Endothelial cell of hepatic sinusoid (primary cell): ENCODE results near the gene ZNF467.

Experiments used
- in situ Hi-C: cut with HindIII; loops from 2 replicates; pipeline ENCODE4 v1.10.0; 2017; ENCODE audit warnings: low sequenced_read_pairs

The ZNF467 gene

DNA sequence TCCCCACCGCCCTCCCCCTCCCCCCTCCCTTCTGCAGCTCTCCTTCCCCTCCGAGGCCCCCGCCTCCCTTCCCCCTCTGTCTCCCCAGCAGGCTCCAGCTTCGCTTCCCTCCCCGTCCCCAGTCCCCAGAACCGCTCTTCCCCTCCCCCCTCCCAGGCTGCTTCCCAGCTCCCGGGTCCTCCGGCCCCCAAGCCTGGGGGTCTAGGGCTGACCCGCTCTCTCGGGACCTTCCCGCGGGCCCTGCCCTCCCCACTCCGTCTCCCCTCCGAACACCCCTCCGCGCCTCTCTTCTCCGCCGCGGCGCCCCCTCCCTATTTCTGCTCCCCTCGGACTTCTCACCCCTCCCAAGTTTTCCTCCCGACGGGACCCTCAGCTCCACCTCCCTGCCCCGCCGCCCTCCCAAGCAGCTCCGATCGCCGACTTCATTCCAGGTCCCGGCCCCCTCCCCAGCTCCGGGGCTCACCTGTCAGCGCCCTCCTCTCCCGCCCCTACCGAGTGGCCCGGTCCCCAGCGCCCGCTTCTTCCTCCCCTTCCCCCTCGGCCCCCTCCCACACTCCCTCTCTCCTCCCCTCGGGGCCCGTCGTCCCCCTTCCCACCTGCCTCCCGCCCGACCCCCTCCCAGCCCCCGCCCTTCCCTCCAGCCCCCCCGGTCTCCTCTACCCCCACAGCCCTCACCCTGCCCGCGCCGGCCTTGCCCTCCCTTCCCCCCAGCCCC lies 990 bp downstream of the ZNF467 start:
- in situ Hi-C loops = no loop called here

DNA sequence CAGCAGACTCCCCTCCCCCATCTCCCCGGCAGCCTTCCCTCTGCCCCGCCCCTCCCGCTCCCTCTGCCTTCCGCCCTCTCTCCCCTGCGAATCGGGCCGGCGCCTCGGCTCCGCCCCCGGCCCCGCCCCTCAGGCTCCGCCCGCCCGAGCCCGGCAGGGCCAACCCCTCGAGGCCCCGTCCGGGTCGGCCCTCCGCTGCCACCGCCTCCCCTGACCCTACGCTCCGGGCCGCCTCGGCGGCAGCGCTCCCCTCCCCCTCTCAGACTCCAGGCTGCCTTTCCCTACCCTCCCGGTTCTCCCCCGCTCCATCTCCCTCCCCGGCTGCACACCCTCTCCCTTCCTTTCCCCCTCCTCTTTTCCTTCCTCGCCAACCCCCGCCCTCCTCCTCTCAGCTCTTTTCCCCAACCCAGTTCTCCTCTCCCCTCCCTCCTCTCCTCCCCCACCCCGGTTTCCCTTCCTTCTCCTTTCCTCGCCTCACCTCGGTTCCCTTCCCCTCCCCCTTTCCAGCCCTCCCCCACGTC lies 1.6 kb downstream of the ZNF467 start:
- in situ Hi-C loops = no loop called here

DNA sequence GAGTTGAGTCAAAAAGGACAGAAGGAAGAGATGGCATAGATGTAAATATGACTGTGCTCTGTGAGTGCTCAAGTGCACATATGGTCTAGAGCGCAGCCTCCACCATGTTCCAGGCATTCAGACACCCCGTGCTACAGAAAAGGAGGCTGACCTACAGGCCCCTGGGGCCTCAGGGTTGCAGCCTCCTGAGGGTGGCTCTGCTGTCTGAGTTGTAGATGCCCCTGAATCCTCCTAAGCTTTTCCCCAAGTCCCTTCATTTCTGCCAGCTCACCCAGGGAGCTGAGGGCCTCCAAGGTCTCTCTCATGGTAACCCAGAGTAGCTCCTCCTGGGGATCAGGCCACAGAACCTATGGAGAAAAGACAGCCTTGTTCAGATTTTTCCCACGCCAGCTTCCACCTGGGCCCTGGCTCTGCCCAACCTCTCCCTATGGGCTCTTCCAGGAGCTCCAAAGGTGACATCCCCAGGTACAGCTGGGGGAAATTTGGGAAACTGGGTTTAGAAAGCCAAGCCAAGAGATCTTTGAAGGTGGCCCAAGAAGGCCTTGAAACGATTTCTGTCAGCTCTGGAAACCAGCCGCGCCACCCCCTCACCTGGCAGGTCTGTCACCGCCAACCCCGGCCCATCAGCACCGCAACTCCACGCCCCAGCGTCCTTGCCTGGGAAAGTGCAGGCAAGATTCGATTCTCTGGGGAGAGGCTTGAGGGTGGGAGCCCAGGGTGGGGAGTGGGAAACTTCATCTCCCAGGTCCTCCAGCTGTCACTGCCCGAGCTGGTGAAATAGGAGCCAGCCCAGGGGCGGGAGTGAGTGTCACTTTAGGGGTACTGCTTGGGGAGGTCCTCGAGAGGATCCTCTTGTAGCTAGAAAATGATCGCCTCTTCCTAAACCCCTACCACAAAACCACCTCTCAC lies 2.4 kb downstream of the ZNF467 start:
- in situ Hi-C loops = no loop called here

DNA sequence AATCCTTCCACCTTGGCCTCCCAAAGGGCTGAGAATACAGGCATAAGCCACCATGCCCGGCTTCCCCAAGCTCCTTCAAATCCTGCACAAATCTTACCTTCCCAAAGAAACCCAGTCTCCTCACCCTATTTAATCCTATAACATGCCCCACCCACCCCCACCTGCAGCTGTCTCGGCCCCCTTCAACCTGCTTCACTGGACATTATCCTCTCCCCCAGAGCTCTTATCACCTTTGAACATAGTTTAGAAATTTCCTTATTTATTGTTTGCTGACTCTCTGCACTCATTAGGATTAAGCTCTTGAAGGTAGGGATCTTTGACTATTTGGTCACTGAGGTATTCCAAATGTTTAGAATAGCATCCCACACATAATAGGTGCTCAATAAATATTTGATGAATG lies 3.5 kb downstream of the ZNF467 start:
- in situ Hi-C loops = no loop called here

DNA sequence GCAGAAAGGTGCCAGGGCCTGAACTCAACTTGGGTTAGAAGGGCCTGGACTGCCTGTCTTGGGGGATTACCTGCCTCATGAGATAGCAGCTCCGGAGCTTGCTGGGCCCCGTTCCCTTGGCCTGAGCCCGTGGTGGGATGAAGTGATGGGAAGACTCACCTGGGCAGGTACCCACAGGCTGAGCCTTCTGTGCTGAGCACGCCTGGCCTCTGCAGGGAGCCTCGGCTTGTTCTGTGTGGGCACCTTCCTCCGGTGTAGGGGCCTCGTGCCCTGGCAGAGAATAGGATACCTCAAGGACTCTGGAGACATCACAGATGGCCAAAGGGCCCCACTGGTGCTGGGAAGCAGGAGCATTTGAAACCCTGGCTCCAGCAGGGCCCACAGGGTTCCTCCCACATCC lies 4.5 kb downstream of the ZNF467 start:
- in situ Hi-C loops = no loop called here

DNA sequence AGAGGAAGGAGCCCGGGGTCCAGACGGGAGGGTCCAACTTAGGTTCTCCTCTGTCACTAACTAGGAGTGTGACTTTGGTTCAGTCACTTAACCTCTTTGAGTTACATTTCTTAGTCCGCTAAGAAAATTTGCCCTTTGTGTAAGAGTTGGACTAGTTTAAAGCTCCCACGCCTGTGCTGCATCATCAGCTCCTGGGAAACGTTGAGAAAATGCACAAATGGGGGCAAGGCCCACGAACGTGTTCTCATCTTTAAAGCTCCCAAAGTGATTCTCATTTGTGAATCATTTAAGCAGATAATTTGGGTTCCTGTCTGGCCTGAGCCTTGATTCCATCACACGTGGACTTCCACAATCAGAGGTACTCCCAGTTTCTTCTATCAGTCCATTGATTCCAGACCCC lies 6.3 kb downstream of the ZNF467 start:
- in situ Hi-C loops = no loop called here

DNA sequence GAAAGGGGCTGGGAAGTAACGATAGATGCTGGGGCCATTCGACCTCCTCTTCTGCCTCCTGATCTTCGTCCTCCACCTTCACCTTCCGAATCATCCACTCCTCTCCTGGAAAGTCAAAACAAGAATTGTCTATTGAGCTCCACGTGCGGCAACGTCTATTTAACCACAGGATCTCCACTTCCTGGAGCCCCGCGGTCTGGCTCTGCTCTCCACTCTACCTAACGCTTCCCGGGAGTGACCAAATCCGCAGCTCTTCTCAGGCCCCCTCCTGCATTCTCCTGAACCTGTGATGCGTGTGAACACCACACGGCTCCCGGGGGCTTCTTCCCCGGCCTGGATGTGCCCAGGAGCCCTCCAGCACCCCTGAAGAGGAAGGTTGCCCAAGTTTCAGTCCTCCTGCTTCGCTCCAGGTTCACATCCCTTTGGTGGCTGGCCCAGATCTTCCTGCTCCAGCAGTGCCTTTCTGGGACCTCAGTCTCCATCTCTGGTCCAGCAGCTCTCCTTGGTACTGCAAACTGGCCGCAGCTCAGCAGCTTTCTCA lies 7.2 kb downstream of the ZNF467 start:
- in situ Hi-C loops = no loop called here

DNA sequence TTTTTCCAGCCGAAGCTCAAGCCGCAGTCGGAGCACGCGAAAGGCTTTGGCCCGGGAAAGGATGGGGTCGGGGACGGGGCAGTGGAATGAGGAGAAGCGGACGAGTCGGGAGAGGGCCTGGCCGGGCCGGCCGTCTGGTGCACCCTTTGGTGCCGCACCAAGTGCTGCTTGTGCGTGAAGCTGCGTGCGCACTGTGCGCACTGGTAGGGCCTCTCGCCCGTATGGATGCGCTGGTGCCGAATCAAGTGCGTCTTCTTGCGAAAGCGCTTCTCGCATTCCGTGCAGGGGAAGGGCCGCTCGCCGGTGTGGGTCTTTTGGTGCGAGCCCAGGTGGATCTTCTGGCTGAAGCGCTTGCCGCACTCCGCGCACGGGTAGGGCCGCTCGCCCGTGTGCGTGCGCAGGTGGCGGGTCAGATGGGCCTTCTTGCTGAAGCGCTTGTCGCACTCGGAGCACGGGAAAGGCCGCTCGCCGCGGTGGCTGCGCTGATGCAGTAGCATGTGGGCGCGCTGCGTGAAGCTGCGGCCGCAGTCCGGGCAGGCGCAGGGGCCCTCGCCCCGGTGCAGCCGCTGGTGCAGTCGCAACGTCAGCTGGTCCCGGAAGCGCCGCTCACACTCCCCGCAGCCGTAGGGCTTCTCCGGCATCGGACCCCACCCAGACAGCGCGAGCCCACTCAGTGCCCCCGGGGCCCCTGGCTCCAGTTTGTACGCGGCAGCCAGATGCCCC lies 7.8 kb downstream of the ZNF467 start:
- in situ Hi-C loops = no loop called here

DNA sequence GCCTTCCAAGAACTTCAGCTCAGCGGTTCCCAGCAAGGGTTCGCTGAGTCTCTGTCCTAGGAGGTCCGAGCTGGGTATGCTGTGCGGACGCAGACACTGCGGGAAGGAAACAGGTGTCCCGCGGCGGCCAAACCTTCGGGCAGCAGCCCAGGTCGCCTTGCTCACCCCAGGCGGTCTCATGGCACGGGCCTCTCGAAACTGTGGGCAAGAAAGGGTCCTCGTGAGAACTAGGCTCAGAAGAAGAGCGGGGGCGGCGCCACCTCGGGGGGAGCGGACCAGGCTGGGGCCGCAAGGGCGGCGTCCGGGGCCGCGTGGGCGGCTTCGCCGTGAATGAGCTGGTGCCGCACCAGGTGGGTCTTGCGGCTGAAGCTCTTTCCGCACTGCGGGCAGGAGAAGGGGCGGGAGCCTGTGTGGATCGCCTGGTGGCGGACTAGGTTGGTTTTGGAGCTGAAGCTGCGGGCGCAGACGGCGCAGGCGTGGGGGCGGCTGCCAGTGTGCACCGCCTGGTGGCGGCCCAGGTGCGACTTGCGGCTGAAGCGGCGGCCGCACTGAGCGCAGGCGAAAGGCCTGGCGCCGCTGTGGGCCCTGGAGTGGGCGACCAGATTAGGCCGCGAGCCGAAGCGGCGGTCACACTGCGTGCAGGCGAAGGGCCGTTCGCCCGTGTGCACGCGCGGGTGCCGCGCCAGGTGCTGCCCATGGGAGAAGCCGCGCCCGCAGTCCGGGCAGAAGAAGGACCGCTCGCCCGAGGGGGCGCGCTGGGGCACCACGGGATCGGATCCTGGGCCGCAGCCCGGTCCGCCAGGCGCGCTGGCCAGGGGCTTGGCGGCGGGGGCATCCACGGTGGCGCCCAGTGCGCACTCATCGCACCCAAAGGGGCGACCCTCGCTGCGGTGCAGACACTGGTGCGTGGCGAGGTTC lies 8.6 kb downstream of the ZNF467 start:
- in situ Hi-C loops = no loop called here

DNA sequence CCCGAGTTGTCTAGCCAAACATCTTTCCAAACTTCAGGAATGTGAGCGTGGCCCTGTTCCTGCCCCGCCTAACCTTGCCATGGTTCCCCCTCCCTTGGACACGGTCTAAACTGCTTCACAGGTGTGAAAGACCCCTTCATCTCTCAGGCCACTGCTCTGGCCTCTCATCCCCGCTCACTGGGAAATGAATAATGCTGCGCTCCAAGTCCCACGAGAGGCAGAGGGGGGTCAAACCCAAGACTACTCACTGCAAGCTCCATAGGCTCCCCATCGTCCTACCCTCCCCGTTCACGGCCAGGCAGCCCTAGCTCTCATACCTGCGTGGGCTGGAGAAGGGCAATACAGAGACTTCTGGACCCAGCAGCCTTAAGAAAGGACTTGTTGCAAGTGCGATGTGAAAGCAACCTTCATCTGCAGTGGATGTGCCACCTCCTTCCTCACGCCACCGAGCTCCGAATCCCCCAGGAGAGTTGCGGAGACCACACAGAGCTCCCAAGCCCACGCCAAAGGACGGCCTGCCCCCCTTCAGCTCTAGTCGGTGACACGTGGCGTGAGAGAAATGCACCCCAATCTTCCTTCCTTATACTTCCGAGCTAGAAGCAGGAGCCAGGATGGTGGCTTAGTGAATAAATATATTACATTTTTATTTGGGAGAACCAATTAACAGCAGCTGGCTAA lies 9.7 kb downstream of the ZNF467 start:
- in situ Hi-C loops = no loop called here

DNA sequence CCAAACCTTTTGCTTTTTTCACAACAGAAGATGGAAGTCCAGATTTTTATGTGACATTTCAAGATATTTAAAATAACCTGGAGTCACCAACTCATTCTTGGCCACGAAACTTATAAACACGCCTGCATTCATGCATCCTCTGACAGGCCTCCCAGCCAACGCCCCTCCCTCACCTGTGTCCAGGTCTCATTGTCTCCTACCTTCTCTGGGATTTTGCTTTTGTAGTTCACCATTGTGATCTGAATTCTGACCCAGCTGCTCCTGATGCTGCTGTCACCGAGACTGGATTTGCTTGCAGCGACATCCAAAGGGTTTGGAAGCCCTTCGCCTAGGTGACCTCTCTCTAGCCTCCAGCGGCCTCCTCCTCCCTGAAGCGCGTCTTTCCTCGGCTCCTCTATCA lies 10.8 kb downstream of the ZNF467 start:
- in situ Hi-C loops = no loop called here

DNA sequence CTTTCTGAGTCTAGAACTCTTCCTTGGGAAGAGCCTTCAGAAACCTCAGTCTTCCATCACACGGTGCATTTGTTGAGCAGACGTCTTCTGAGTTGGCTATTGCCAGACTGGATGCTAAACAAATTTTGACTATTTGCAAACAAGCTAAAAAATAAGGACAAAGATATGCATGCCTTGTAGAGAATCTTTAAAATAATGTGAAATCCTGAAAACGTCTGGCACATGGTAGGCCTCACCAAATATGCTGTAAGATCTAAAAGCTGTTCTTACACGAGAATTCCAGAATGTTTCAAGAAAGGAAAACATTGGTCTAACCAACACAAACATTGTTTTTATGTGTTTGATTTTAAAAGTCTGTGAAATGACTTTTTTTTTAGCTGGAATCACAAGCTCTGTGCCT lies 11.3 kb downstream of the ZNF467 start:
- in situ Hi-C loops = no loop called here

DNA sequence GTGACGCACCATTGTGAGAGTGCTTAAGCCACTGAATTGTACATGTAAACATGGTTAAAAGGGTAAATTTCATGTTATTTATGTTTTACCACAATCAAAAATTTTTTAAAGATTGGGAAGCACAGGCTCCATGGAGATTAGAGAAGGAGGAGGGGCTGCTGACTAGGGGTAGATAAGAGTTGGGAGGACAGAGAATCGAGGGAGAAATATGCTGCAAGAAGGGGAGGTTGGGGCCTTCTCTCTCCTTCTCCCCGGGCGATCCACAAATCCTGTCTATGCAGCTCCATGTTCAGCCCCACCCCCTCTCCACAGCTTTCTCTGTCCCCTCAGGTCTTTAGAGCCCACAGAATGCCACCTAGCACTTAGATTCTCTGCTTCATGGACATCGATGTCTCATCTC lies 12.1 kb downstream of the ZNF467 start:
- in situ Hi-C loops = no loop called here

DNA sequence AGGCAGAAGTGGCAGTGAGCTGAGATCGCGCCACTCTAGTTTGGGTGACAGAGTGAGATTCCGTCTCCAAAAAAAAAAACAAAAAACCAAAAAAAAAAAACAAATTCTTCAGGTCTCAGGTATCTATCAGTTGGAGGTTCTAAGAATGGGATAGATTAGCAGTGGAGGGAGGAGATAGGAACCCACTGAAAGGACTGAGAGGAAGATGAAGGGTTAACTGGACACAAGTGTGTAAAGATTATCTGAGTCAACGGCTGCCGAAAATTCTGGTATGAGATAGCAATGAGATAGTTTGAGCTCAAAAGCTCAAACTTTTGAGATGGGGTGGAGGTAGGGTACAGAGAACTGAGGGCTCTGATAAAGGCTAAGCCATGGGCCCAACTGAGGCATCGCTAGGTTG lies 12.8 kb downstream of the ZNF467 start:
- in situ Hi-C loops = no loop called here

DNA sequence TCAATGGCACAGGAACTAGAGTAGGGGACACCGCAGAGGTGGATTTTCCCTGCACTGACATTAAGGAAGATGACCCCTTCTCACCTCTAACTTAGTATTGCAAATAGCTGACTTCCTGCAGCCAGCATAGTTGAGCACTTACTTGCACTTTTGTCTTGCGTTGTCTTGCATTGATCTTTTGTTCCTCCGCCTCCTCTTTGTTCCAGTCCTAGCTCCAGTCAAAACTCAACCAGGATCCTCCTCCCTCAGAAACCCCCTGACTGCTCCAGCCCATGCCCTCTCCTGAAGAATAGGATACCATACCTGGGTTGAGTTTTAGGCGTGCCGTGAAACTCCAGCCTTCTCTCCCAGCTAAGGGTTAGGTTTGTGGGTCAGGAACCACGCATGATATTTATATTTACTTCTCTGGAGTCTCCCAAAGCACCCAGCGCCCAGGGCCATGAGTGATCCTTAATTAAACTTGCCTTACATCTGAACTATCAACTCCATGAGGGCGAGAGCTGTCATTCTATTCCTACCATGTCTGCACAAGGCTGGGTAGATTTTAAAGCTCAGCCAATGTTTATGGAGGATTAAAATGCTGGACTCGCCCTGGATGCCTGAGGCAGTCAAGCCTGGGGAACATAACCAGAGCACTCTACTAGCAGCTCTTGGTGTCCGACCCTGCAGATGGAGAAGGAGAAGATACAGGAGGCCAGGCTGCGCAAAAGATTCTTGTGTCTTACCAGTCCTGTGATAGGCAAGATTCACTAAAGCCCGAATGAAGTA lies 14.1 kb downstream of the ZNF467 start:
- in situ Hi-C loops = no loop called here

DNA sequence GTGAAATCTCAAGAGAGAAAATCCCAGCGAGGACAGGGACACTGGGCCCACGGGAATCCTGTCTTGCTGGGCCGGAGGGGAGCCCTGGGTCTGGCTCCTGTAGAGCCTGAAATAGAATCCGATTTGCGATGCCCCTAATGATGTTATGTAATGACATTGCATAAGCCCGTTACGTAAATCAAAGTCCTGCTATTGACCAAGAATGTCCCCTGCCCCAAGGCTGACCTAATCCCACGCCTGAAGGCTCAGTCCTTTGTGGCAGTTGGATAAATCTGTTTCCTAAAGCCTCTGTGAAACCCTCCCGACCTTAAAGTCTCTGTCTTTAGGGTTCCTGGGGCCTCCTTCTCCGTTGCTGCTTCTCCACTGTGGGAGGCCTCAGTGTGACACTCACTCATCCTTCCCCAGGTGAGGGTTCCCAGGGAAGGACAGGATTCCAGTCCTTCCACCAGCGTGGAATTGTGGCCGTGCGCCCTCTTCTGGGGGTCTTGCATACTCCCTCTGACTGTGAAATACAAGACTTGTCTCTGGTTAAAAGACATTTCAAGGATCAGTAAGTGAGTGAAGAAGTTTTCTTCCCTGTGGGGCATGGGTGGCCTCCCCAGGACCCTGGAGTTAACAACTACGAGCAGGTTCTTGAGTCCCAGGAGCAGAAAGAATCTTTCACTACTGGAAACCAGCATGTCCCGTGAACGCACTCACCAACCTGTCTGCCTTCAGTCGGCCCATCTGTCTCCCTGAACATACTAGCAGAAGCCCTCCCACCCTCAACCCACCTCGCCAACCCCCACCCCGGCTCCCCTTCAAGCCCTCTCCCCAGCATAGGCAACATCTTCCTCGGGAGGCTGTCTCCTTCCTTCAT lies 19.8 kb downstream of the ZNF467 start:
- in situ Hi-C loops = loop anchor here (5.0 kb wide), 1 partner anchor 91 kb away; no protein-coding TSS in a partner anchor

DNA sequence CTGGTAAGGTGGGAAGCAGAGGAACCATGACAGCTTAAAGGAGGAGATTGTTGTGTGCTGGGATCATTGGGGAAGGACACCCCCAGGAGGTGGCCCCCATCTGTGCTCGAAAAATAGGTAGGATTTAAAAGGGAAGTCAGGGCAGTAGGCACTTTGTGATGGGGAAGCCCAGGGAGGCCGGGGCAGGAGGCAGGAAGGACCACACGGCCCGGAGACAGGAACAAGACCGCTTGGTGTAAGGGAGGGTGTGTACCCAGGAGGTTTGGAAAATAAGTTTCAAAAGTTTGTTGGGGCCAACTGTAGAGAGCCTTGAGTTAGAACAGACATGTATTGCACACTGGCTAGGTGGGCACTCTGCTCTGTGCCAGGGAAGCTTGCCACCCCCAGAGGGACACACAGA lies 20.7 kb downstream of the ZNF467 start:
- in situ Hi-C loops = loop anchor here (5.0 kb wide), 1 partner anchor 90 kb away; no protein-coding TSS in a partner anchor
